Non-pigmented ciliary epithelial cell (primary cell): ENCODE measurements around the gene ATP5F1E.

Source experiments
- DNase-seq: peaks from one replicate; pipeline ENCODE4 v3.0.0-alpha.2; 2010; ENCODE audit warnings: low read depth

The ATP5F1E gene

GRCh38 chr20:59032023-59032712 lies at the start of gene ATP5F1E:
Gene ATP5F1E (minus strand): TSS chr20:59032335. CDS start chr20:59032251, 84 bp downstream.
- peak; percentile 55 for DNase-seq

- DNase-seq = no peak
Measured at GRCh38 chr20:59081036-59081435, 48.9 kb upstream of the ATP5F1E start.

DNA sequence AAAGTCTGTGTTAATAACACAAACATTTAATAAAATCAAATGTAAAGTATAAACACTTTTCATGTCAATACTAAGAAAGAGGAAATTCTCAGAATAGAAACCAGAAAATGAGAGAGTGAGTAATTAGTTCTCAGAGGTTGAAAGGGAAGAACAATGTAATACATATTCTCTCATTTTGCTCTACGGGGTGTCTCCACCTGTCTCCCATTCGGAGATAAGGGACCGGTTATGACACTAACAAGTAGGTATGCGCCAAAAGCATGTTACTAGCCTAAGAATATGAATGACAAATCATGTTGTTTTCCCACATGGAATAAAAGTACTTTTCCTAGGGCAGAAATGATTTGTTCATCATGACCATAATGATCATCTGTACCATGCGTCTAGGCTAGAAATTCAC lies 46.1 kb upstream of the ATP5F1E start:
- no peak for DNase-seq

- DNase-seq = no peak
Measured at GRCh38 chr20:59077705-59078104, 45.6 kb upstream of the ATP5F1E start.

DNA sequence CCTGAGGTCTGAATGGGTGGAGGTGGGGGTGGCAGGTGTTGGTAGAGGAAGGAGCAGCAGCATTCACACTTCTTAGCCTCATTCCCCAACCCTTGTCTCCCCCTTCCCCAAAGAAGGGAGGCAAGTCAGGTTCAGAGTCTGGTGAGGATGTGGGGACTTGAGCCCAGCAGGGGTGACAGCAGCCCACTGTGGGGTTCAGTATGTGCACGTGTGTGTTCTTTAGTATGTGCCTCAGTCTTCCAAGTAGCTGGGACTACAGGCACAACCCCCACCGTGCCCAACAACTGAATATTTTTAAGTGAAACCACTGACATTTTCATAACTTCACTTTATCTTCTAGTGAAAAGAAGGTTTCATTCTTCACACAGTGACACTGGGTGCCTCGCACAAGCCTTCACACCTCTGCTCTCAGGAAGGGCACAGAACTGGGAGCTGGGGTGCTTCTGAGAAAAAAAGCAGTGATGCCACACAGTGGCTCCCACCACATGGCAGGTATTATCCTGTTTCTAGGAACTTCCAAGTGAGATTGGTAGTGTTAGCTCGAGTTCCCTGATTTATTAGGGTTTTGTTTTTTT lies 43.9 kb upstream of the ATP5F1E start:
- DNase-seq = no peak

DNA sequence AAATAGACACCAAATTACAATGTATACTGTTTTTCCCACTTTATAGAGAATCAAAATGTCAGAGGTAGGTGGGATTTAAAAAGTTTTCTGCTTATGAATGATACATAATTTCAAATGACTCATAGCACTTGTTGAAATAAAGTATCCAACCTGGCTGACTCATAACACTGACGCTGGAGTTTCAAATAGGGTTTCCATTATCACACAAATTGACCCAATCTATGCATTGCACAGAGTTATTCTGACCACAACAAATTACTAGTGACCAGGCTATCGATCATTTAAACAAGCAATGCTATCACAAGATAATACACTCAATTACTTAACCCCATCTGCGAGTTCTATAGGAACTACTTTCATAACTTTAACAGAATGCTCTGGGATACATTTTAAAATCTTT lies 42.3 kb upstream of the ATP5F1E start:
- DNase-seq = no peak

GRCh38 chr20:59073582-59073981 lies 41.4 kb upstream of the ATP5F1E start:
- no peak for DNase-seq

GRCh38 chr20:59071216-59071615 lies 39.1 kb upstream of the ATP5F1E start:
- DNase-seq = no peak

DNA sequence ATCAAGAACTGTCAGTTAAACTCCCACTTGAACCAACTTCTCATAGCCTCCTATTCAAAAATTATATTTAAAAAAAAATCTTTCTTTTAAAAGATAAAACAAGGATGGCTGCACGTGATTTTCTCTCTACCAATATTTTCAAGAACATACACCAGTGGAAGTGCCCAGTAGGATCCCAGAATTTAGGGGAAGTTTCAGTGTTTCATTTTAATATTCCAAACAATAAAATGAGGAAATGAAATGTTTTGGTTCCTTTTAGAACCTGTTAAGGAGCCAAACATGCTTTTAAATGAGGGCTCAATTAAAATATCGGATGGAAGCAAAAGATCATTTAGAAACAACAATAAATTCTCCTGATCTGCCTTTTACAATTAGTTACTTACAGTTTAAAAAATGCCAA lies 36.9 kb upstream of the ATP5F1E start:
- DNase-seq = no peak

- no peak for DNase-seq
Measured at GRCh38 chr20:59068534-59068933, 36.4 kb upstream of the ATP5F1E start.

GRCh38 chr20:59064214-59064722 lies 32.1 kb upstream of the ATP5F1E start:
- DNase-seq = no peak

- no peak for DNase-seq
Measured at GRCh38 chr20:59063358-59064213, 31.5 kb upstream of the ATP5F1E start.

GRCh38 chr20:59062081-59062480 lies 29.9 kb upstream of the ATP5F1E start:
- no peak for DNase-seq

DNA sequence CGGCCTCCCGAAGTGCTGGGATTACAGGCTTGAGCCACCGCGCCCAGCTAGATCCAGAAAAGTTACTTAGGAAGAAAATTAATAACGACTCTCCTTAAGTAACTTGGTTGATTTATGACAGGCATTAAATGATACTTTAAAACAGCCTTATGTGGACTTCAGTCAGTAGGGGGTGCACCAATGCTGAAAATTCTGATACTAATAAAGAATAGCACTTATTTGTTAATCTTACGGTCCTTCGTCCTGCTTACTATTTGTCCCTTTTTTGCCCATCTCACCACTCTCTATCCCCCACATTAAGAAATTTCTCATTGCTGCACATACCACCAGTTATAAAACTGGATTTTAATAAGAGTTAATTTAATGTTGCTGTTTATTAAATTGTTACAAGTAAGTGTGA lies 23.2 kb upstream of the ATP5F1E start:
- DNase-seq = no peak

GRCh38 chr20:59051666-59052185 lies 19.6 kb upstream of the ATP5F1E start:
- no peak for DNase-seq

GRCh38 chr20:59050437-59050836 lies 18.3 kb upstream of the ATP5F1E start:
- DNase-seq = no peak

GRCh38 chr20:59048681-59049030 lies 16.5 kb upstream of the ATP5F1E start:
- no peak for DNase-seq

DNA sequence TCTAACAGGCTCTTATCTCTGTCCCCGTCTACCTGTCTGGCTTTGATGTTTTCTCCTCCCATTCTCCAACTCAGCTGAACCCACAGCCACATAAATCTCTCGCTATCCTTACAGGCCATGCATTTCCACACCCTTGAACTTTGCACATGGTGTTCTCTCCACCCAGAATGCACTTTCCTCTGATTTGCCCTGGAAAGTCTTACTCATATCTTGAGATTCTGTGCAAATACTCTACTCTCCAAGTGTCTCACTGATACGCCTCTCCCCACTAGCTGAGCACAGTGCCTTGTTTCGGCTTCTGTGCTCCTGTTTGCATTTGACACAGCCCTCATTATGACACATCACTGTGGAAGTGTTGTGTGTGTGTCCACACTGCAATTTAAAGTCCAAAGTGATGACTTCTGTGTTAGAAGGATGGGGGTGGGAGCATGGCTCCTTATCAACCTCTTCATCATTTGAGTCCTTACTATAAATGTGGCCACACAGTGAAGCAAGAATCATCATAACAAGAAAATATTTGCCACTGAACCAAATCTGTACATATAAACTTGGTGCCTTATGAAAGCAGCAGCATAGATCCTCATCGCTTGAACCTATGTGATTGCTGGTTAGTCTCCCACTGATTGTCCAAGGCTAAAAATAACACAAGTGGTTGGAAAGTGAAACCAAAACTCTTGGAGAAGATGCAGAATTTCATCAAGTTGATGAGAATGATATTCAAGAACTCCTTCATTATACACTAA lies 16.0 kb upstream of the ATP5F1E start:
- DNase-seq = no peak

DNA sequence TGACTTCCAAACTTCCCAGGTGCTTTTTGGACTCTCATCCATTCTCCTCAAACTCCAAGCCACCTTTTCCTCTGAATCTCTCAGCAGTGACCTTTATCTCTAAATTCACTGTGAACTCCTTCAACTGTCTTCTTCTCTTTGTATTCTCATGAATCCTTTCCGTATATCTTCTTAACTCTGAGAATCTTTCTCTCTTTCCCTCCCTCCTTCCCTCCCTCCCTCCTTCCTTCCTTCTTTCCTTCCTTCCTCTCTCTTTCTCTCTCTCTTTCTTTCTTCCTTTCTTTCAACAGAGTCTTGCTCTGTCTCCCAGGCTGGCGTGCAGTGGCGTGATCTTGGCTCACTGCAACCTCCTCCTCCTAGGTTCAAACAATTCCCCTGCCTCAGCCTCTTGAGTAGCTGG lies 14.7 kb upstream of the ATP5F1E start:
- DNase-seq = no peak

GRCh38 chr20:59044796-59045195 lies 12.7 kb upstream of the ATP5F1E start:
- DNase-seq = no peak

GRCh38 chr20:59044295-59044694 lies 12.2 kb upstream of the ATP5F1E start:
- no peak for DNase-seq

GRCh38 chr20:59043698-59044097 lies 11.6 kb upstream of the ATP5F1E start:
- no peak for DNase-seq
